ENCODE measurements around the gene GEMIN4.

DNA sequence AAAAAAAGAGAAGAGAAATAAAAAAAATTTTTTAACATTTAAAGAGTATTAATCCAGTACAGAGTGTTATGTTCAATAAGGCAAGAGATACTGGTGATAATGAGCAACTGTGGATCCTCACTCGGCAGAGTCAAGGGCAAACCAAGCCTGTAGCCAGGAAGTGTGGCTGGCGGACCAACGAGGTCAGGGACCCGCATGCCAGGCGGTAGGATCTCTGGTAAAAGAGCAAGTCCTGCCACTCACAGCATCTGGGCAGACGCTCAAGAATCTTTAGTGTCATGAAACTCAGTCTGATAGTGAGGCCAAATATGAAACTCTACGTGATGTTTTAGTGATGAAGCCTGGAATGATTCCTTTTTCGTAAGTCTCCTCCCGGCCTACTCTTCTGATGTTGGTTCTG lies 8.3 kb upstream of the GEMIN4 start:
- TF ChIP-seq, protein P1, sequence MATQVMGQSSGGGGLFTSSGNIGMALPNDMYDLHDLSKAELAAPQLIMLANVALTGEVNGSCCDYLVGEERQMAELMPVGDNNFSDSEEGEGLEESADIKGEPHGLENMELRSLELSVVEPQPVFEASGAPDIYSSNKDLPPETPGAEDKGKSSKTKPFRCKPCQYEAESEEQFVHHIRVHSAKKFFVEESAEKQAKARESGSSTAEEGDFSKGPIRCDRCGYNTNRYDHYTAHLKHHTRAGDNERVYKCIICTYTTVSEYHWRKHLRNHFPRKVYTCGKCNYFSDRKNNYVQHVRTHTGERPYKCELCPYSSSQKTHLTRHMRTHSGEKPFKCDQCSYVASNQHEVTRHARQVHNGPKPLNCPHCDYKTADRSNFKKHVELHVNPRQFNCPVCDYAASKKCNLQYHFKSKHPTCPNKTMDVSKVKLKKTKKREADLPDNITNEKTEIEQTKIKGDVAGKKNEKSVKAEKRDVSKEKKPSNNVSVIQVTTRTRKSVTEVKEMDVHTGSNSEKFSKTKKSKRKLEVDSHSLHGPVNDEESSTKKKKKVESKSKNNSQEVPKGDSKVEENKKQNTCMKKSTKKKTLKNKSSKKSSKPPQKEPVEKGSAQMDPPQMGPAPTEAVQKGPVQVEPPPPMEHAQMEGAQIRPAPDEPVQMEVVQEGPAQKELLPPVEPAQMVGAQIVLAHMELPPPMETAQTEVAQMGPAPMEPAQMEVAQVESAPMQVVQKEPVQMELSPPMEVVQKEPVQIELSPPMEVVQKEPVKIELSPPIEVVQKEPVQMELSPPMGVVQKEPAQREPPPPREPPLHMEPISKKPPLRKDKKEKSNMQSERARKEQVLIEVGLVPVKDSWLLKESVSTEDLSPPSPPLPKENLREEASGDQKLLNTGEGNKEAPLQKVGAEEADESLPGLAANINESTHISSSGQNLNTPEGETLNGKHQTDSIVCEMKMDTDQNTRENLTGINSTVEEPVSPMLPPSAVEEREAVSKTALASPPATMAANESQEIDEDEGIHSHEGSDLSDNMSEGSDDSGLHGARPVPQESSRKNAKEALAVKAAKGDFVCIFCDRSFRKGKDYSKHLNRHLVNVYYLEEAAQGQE (IDR thresholded peaks at IDR 0.05; ENCODE audit: low read depth, low read length) = no peak
- TF ChIP-seq, protein P2, sequence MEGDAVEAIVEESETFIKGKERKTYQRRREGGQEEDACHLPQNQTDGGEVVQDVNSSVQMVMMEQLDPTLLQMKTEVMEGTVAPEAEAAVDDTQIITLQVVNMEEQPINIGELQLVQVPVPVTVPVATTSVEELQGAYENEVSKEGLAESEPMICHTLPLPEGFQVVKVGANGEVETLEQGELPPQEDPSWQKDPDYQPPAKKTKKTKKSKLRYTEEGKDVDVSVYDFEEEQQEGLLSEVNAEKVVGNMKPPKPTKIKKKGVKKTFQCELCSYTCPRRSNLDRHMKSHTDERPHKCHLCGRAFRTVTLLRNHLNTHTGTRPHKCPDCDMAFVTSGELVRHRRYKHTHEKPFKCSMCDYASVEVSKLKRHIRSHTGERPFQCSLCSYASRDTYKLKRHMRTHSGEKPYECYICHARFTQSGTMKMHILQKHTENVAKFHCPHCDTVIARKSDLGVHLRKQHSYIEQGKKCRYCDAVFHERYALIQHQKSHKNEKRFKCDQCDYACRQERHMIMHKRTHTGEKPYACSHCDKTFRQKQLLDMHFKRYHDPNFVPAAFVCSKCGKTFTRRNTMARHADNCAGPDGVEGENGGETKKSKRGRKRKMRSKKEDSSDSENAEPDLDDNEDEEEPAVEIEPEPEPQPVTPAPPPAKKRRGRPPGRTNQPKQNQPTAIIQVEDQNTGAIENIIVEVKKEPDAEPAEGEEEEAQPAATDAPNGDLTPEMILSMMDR (IDR thresholded peaks at IDR 0.05) = no peak
- no peak for TF ChIP-seq POLR2AphosphoS5 (IDR thresholded peaks at IDR 0.05; ENCODE audit: low read depth, low read length)
- TF ChIP-seq TEAD4 (IDR thresholded peaks at IDR 0.05; ENCODE audit: borderline replicate concordance, insufficient read depth) = no peak
- no peak for TF ChIP-seq SIN3A (IDR thresholded peaks at IDR 0.05; ENCODE audit: borderline replicate concordance, low read depth, low read length)
- TF ChIP-seq, protein P3, sequence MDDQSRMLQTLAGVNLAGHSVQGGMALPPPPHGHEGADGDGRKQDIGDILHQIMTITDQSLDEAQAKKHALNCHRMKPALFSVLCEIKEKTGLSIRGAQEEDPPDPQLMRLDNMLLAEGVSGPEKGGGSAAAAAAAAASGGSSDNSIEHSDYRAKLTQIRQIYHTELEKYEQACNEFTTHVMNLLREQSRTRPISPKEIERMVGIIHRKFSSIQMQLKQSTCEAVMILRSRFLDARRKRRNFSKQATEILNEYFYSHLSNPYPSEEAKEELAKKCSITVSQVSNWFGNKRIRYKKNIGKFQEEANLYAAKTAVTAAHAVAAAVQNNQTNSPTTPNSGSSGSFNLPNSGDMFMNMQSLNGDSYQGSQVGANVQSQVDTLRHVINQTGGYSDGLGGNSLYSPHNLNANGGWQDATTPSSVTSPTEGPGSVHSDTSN (IDR thresholded peaks at IDR 0.05) = no peak
- no peak for TF ChIP-seq YY1 (IDR thresholded peaks at IDR 0.05; ENCODE audit: low read depth)
- no peak for TF ChIP-seq CHD2 (IDR thresholded peaks at IDR 0.05; ENCODE audit: low read length, partially characterized antibody)
- TF ChIP-seq, protein P4, sequence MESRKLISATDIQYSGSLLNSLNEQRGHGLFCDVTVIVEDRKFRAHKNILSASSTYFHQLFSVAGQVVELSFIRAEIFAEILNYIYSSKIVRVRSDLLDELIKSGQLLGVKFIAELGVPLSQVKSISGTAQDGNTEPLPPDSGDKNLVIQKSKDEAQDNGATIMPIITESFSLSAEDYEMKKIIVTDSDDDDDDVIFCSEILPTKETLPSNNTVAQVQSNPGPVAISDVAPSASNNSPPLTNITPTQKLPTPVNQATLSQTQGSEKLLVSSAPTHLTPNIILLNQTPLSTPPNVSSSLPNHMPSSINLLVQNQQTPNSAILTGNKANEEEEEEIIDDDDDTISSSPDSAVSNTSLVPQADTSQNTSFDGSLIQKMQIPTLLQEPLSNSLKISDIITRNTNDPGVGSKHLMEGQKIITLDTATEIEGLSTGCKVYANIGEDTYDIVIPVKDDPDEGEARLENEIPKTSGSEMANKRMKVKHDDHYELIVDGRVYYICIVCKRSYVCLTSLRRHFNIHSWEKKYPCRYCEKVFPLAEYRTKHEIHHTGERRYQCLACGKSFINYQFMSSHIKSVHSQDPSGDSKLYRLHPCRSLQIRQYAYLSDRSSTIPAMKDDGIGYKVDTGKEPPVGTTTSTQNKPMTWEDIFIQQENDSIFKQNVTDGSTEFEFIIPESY (IDR thresholded peaks at IDR 0.05; ENCODE audit: borderline replicate concordance, low read depth) = no peak
